GM19351 (cell line): ENCODE data around the gene SAC3D1.
A peak's percentile ranks its signal among the peaks of the same experiment; 100 is the strongest.

Experiments
- ATAC-seq: cut with Tn5 transposase; IDR thresholded peaks from one replicate; pipeline ENCODE4 v1.9.1; 2021; ENCODE audit warnings: mild to moderate bottlenecking, moderate library complexity; ENCODE audit not compliant: unreplicated experiment

Gene SAC3D1

GRCh38 chr11:65059523-65059922 lies 18.5 kb downstream of the SAC3D1 start:
- no peak for ATAC-seq

- no peak for ATAC-seq
These were observed 19.2 kb downstream of the SAC3D1 start for GRCh38 chr11:65059959-65060824.

- no peak for ATAC-seq
These were observed 20.0 kb downstream of the SAC3D1 start for GRCh38 chr11:65060913-65061408.

- no peak for ATAC-seq
These were observed 22.5 kb downstream of the SAC3D1 start for GRCh38 chr11:65063532-65063931.

- no peak for ATAC-seq
These were observed 23.8 kb downstream of the SAC3D1 start for GRCh38 chr11:65064847-65065240.

GRCh38 chr11:65065851-65066250 lies 24.8 kb downstream of the SAC3D1 start:
- no peak for ATAC-seq

GRCh38 chr11:65066315-65066714 lies 25.3 kb downstream of the SAC3D1 start:
- ATAC-seq: no peak

- ATAC-seq: no peak
These were observed 25.8 kb downstream of the SAC3D1 start for GRCh38 chr11:65066805-65067291.

- no peak for ATAC-seq
These were observed 26.4 kb downstream of the SAC3D1 start for GRCh38 chr11:65067446-65067845.

- ATAC-seq: no peak
These were observed 28.2 kb downstream of the SAC3D1 start for GRCh38 chr11:65069217-65069616.

- no peak for ATAC-seq
These were observed 31.1 kb downstream of the SAC3D1 start for GRCh38 chr11:65071907-65072630.

GRCh38 chr11:65072631-65072966 lies 31.6 kb downstream of the SAC3D1 start:
- ATAC-seq: no peak

- no peak for ATAC-seq
These were observed 36.4 kb downstream of the SAC3D1 start for GRCh38 chr11:65077451-65077850.

- ATAC-seq: no peak
These were observed 37.1 kb downstream of the SAC3D1 start for GRCh38 chr11:65078151-65078550.

- no peak for ATAC-seq
These were observed 37.9 kb downstream of the SAC3D1 start for GRCh38 chr11:65078786-65079342.

- ATAC-seq: peak; percentile 16
These were observed 42.3 kb downstream of the SAC3D1 start for GRCh38 chr11:65083134-65083833.

- ATAC-seq: peak; percentile 80
These were observed 43.0 kb downstream of the SAC3D1 start, which contains the start of the genes CDCA5 and ZFPL1 for GRCh38 chr11:65083834-65084597. Gene CDCA5, minus strand, starts transcription at chr11:65084040. Its CDS starts 62 bp downstream, at chr11:65083978. Gene ZFPL1, plus strand, starts transcription at chr11:65084222. Its CDS starts 477 bp downstream, at chr11:65084699.

GRCh38 chr11:65084598-65085375 lies 43.8 kb downstream of the SAC3D1 start:
- ATAC-seq: no peak

GRCh38 chr11:65085446-65085845 lies 44.4 kb downstream of the SAC3D1 start:
- no peak for ATAC-seq
